HG03442 (cell line): Measurements from ENCODE around the gene VAPA.

Experiments
- ATAC-seq: cut with Tn5 transposase; IDR thresholded peaks from one replicate; pipeline ENCODE4 v1.9.1; 2021; ENCODE audit warnings: mild to moderate bottlenecking, moderate library complexity; ENCODE audit not compliant: unreplicated experiment

Gene VAPA

DNA sequence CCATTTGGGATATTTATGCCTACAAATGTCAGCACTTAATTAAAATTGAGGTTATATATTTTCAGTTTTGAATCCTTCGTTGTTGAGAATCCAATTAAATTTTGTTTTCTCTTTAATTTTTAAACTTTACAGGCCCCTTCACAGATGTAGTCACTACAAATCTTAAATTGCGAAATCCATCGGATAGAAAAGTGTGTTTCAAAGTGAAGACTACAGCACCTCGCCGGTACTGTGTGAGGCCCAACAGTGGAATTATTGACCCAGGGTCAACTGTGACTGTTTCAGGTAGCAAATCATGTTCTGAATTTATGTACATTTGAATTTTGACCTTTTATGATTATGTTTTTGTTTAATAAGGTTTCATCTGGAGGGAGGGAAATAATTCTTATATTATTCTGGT, 17.9 kb downstream of the VAPA start:
- no peak for ATAC-seq

DNA sequence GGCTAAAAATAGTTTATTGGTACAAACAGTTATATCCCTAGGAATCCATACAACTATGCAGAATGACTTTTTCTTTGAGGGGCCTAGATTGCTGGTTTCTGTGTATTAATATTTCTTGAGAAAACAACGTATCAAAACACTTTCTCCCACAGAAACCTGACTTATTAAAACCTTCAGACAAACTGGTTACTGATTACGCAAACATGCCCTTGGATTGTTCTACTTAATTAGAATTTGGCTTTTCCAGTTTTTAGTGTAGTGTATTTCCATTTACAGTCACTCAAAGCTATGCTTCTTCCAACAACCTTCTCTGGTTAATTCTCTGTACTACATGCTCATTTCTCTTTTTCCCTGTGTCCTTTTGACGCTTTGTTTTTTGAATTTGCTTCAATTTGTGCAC, 20.0 kb downstream of the VAPA start:
- ATAC-seq, result no peak

DNA sequence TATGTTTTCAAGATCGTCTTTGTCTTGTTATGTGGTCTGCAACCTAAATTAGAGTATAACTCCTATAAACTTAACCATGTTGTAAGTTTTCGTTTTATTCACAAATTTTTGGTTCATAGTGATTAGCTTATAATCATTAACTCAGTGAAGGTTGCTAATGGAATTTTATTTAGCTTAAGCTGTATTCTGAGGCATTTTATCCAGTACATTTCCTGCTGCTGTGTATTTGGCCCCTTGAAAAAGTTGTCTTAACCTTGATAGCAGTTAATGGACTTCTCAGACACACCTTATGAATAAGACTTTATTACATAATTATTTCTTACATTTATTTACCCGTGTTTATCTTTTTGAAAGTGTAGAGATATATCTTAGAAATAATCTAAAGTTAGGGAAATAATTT, 20.5 kb downstream of the VAPA start:
- ATAC-seq, result no peak

DNA sequence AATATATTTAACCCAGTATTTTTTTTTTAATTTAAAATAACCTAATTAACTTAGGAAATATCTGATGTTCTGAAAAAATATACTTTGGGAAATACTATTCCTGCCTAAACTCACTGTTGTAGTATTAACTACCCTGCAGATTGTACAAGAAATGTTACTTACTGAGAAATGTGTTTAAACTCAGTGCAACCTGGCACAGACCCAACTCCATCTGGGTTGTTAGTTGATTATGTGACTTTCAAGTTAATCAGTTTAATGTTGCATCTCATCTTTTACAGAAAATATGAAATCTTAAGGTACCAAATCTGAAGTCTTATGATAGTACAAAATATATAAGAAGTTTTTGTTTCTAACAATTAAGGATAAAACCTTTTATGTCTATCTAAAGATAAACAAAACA, 27.3 kb downstream of the VAPA start:
- no peak for ATAC-seq

DNA sequence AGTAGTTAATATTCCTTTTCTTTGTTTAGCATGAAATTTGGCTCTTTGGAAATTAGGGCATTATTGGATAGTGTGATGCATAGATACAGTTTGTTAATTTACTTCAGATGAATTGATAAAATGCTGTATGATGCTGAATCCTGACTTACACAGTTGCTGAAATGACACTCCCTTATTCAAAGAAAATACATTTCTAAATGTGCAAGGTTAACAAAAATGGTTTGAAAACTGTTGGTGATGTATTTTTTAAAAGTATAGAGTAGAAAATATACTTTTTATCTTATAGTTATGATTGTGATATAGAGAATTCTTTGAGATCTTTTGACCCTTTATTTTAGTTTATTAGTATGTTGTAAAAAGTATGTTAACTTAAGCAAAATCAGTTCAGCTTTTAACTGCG, 27.8 kb downstream of the VAPA start:
- ATAC-seq, result no peak

DNA sequence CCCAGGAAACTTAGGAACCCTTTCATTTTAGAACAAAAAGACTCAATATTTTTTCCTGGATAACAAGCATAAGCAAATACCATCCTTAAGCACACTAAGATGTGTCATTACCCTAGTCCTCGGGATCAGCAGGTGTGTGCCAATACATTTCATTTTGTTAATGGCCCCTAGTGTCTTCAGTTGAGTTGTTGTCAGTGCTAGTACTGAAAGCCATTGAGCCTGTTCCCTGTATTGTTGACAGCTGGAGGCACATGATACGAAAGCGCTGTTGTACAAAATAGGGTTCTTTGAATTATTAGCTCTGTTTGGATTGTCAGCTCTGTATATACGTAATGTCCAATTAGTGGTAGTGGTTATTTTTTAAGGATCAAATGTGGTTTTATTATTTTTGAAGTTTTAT, 29.5 kb downstream of the VAPA start:
- ATAC-seq, result no peak

DNA sequence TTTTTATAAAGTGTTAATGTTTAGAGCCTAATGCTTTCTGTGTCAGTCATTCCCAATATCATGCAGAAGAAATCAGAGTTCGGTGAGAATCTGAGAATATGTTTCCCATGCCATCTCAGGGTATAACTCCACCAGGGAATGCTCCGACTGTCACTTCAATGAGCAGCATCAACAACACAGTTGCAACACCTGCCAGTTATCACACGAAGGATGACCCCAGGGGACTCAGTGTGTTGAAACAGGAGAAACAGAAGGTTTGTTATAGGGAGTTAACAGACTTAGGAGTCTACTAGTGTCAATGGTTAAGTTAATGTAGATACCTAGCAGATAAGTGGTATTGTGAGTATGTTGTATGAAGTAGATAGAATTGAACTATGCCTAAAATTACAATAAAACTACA, 31.0 kb downstream of the VAPA start:
- ATAC-seq, result no peak

DNA sequence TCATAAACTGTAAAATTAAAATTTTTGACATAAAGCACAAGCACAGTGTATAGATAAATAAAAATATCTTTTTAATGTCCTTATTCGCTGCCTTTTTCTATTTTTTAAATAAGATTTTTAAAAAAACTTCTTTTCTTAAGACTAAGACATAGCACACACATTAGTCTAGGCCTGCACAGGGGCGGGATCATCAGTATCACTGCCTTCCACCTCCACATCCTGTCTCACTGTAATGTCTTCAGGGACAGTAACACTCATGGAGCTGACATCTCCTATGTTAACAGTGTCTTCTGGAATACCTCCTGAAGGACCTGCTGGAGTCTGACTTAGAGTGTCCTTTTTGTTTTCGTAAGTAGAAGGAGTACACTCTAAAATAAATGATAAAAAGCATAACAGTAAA, 33.0 kb downstream of the VAPA start:
- ATAC-seq, result no peak

DNA sequence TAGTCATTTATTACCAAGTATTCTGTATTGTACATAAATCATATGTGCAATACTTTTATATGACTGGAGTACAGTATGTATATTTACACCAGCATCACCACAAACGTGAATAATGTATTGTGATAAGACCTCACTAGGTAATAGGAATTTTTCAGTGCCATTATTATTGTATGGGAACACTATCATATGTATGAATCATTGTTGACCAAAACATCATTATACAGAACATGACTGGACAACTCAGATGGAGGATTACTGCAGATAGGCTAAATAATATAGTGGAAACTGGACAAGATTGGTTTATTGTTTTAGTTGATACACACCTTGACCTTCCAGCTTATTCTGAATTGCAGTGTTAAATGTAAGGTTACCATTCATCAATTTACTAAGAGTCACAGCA, 33.4 kb downstream of the VAPA start:
- no peak for ATAC-seq

DNA sequence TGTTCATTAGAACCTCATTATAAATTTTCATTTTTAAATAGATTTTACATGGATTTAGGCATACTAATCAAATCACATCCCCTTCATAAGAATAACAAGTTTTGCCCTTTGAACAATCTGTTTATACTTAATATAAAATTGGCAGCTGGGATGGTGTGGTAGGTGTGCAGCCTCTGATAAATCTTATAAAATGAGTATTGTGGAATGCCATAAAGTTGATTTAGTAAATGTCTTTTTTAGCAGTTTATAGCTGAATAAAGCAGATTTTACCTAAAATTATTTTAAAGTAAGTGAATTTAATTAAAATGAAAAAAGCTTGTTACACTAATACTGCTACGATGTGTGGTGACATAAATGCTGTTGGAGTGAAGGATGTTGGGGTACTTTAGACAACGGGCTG, 35.5 kb downstream of the VAPA start:
- no peak for ATAC-seq

DNA sequence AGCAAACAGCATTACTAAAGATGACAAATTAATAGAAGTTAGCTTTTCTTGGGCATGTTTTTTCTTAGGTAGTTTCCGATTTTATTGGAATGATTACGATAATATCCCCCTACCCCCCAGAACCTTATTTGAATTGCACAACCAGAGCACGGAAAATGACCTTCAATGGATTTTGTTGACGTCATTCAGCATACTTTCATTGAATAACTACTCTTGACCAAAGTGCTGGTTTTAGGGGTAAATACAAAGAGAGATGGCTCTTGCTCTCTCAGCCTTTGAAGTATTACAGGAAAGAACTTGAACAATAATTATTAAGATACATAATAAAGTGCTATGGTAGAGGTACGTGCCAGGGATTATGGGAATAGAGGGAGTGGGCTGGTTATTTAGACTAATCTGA, 36.0 kb downstream of the VAPA start:
- no peak for ATAC-seq

DNA sequence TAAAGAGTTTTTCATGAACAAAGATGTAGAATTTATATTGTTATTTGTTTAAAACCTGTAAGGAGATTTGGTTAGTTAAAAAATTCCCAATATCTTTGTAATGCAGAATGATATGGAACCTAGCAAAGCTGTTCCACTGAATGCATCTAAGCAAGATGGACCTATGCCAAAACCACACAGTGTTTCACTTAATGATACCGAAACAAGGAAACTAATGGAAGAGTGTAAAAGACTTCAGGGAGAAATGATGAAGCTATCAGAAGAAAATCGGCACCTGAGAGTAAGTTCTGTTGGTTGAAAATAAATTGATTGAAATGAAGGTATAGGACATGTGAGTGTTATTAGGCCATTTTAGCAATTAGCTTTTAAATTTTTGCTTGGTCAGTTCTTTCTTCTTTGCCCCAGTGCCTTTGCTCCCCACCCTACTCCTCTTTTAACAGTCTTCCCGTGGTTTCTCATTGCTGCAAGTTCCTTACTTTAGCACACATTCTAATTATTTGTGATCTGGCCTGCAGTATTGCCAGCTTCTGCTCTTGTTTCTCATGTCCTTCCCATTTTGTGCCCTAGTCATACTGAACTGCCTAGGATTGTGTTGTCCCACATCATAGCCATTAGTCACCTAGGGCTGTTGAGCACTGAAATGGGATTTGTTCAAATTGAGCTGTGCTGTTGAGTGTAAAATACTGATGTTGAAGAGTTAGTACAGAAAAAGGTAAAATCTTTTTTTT, 36.6 kb downstream of the VAPA start:
- ATAC-seq, result no peak

DNA sequence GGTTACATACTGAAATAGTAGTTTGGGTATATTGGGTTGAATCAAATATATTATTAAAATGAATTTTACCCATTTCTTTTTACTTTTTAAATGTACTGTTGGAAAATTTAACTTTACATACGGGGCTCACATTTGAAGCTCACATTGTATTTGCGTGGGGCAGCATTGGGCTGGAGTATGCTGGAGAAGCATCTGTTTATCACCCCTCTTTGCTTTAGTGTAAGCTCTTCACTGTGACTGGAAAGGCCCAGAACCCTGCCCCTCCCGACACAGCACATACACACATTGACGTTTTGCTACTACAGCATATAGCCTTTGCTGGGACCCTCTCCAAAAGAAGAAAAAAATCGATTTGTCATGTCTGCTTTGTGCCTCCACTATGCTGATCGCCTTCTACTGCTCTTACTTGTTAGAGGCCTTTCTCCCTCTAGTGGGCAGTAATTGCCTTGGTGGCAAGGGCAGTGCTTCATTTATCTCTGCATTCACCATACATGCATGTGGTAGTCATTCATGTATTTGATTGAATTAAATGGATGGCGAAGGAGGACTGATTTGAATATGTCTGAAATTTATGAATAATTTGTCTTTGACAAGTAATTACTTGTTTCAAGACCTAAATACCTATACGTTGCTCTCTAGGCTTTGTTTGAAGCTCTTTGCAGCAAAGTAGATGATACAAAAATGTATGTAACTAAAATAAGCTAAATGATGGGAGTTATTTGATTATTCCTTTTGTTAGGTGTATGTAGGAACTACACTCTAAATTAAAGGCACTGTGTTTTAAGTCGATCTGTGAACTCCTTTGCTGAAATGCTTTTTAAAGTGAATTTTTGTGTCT, 37.4 kb downstream of the VAPA start:
- ATAC-seq, result no peak

DNA sequence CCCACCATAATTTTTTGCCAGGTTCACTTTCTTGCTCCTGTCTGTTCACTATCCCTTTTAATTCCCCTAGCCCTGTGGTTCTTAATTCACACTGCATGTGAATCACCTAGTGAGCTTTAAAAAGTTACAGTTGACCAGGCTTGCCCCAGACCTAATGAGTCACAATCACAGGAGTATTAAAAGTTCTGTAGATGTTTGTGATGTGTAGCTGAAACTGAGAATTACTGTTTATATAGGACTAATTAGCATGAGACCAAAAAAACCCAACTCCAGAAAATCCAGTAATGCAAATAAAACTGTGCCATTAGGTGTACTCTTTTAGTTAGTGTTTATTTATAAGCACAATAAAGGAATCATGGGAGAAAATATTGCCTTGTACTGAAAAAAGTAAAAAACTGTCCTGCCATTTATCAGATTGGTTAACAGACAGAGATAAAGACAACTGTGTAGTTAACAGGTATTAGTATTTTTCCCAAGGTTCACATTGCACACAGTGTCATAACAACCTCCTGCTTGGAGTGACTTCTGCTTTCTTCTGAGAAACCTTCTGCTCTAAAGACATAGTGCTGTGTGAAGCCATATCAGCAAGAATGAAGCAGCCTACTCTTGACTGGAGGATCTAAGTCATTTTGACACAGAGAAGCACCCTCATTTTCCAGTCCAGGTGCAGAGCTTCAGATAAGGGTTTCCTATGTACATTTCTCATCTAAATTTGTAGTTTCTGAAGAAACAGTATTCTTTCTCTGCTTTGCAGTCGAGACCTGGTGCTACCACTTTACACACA, 39.0 kb downstream of the VAPA start:
- ATAC-seq, result no peak

DNA sequence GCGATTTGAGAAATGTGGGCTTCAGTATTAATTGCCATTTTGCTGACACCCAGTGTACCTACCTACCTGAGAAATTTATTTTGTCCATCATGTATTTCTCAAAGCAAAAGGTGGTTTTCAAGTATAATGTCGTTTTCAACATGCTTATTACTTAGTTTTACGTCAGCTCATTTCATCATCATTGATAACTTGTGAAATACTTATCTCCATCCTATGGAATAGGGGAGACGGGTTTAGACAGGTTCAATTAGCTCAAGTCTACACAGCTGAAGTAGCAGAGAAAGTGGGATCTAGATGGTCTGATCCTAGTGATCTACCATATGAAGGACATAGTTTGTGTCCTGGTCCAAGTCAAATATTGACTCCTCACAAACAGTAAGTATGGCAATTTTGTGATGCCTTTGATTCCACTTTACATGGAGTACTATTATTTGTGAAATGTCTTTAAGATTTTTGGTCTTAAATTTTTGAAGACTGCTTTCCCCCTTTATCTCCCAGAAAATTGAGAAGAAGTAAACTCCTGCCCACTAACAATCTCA, 45.1 kb downstream of the VAPA start:
- ATAC-seq, result no peak

DNA sequence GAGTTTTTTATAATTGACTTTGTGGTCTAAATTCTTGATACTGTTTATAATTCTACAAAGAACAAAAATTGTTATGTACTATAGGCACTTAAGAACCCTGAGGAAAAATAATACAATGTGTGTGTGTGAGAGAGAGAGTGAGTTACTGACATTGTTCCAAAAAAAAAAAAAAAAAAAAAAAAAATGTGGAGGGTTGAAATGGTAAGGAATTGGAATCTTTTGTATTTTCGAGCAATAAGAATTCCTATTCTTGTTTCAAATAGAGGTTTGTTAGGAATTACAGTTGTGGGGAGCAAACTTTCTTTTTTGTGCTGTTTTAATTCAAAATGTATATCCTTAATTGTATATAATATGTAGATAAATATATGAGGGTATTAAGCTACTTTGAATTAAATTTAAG, 45.7 kb downstream of the VAPA start:
- ATAC-seq, result no peak

DNA sequence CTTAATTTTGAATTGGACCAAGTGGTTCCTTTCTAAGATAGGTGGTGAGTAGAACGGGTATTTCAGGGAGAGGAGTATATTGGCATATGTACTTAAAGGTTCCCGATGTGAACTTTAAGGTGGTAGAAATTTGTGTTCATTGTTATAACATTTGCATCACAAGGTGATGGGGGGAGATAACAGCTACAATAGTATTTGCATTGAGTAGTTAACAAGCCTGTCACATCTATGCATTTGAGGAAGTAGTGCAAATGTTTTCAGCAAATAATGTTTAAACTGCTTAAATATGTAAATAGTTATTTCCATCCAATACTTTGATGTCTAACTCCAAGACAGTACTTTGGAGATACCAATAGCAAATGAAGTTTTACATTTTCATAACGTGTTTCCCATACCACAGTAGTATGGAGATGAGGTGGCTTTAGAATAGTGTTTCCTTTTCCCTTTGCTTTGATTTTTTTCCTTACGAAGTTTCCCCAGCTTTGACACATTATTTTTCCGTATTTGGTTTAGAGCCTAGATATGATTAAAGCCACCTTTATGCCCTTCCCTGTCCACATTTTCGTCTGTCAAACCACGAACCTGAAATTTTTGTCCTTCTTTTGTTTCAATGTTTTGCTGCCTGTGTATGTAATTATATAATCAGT, 46.6 kb downstream of the VAPA start:
- ATAC-seq, result no peak

DNA sequence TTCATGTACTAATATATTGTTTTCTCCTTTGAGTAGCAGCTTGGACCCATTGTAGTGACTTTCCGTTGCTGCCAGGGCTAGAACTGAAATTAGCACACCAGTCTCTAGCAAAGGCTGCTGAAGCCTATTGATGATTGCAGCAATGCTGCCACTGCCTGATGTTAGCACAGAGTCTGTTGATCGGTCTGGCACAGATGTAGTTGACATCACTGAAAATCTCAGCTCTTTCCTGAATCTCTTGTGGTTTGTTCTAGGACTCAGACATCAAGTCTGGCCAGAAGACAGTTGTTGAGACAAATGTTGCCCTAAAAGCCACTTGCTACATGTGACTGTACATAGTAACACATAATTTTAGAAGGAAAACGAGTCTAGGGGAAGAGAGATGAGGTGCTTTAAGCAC, 47.2 kb downstream of the VAPA start:
- ATAC-seq, result no peak

DNA sequence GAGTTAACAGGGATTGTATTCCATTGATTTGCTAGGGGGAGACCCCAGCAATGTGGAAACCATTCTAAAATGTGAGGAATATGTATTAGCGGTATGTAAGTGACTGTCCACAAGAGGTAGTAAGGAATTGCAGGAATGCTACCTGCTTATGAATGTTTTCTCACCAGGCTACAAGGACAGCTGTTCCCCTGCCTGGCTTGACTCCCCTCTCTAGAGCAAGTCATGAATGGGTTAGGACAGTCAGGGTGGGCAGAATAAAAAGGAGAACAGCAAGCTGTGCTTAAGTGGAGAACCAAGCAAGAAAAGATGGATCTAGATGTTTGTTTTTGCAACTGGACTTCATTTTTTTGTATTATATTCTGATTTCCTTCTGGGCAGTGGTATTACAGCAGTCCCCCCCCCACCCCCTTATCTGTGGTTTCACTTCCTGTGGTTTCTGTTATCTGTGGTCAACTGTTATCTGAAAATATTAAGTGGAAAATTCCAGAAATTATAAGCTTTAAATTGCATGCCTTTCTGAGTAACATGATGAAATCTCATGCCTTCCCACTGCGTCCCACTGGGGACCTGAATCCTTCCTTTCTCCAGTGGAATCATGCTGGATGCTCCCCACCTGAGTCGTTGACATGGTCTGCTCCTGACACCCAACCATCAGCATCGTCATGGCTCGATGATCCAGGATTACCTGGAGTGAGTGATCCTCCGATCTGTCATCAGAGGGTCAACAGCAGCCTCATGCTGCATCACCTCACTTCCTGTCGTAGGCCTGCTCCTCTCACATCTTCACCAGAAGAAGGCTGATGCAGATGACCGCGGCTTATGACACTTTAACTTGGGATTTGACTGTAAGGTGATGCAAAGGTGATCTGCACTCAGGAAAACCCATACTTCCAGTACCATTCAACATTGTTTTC, 52.2 kb downstream of the VAPA start:
- ATAC-seq, result no peak
